ENCODE measurements around the gene HUNK.

Gene HUNK

GRCh38 chr21:31922881-31923280 is 50.1 kb downstream of the HUNK start:
- no peak for TF ChIP-seq NFIC (IDR thresholded peaks at IDR 0.05)
- no peak for TF ChIP-seq FOXM1 (IDR thresholded peaks at IDR 0.05; ENCODE audit: borderline replicate concordance, low read depth)
- no peak for TF ChIP-seq EP300 (IDR thresholded peaks at IDR 0.05; ENCODE audit: borderline replicate concordance)
- TF ChIP-seq CREB1 (IDR thresholded peaks at IDR 0.05; ENCODE audit: low read depth): no peak
- TF ChIP-seq YY1 (IDR thresholded peaks at IDR 0.05; ENCODE audit: low read depth): no peak
- no peak for TF ChIP-seq TEAD4 (IDR thresholded peaks at IDR 0.05)
- TF ChIP-seq USF1 (IDR thresholded peaks at IDR 0.05): no peak
- no peak for TF ChIP-seq ZBTB7A (IDR thresholded peaks at IDR 0.05; ENCODE audit: low read depth)

GRCh38 chr21:31923756-31924155 is 50.9 kb downstream of the HUNK start:
- no peak for TF ChIP-seq TAF1 (IDR thresholded peaks at IDR 0.05; ENCODE audit: low read depth)
- no peak for TF ChIP-seq USF1 (IDR thresholded peaks at IDR 0.05)
- no peak for TF ChIP-seq CEBPB (IDR thresholded peaks at IDR 0.05)
- no peak for TF ChIP-seq NFIC (IDR thresholded peaks at IDR 0.05)
- no peak for TF ChIP-seq TCF12 (IDR thresholded peaks at IDR 0.05; ENCODE audit: low read depth)
- TF ChIP-seq FOXM1 (IDR thresholded peaks at IDR 0.05; ENCODE audit: borderline replicate concordance, low read depth): no peak
- TF ChIP-seq, protein P1, sequence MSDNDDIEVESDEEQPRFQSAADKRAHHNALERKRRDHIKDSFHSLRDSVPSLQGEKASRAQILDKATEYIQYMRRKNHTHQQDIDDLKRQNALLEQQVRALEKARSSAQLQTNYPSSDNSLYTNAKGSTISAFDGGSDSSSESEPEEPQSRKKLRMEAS (IDR thresholded peaks at IDR 0.05): no peak
- no peak for TF ChIP-seq EGR1 (IDR thresholded peaks at IDR 0.05)
- no peak for TF ChIP-seq YY1 (IDR thresholded peaks at IDR 0.05; ENCODE audit: low read depth)
- no peak for TF ChIP-seq CREB1 (IDR thresholded peaks at IDR 0.05; ENCODE audit: low read depth)
- TF ChIP-seq ZBTB7A (IDR thresholded peaks at IDR 0.05; ENCODE audit: low read depth): no peak
- no peak for TF ChIP-seq TEAD4 (IDR thresholded peaks at IDR 0.05)
- TF ChIP-seq, protein P2, sequence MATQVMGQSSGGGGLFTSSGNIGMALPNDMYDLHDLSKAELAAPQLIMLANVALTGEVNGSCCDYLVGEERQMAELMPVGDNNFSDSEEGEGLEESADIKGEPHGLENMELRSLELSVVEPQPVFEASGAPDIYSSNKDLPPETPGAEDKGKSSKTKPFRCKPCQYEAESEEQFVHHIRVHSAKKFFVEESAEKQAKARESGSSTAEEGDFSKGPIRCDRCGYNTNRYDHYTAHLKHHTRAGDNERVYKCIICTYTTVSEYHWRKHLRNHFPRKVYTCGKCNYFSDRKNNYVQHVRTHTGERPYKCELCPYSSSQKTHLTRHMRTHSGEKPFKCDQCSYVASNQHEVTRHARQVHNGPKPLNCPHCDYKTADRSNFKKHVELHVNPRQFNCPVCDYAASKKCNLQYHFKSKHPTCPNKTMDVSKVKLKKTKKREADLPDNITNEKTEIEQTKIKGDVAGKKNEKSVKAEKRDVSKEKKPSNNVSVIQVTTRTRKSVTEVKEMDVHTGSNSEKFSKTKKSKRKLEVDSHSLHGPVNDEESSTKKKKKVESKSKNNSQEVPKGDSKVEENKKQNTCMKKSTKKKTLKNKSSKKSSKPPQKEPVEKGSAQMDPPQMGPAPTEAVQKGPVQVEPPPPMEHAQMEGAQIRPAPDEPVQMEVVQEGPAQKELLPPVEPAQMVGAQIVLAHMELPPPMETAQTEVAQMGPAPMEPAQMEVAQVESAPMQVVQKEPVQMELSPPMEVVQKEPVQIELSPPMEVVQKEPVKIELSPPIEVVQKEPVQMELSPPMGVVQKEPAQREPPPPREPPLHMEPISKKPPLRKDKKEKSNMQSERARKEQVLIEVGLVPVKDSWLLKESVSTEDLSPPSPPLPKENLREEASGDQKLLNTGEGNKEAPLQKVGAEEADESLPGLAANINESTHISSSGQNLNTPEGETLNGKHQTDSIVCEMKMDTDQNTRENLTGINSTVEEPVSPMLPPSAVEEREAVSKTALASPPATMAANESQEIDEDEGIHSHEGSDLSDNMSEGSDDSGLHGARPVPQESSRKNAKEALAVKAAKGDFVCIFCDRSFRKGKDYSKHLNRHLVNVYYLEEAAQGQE (IDR thresholded peaks at IDR 0.05; ENCODE audit: low read depth): no peak

GRCh38 chr21:31924548-31924947 is 51.7 kb downstream of the HUNK start:
- no peak for TF ChIP-seq TAF1 (IDR thresholded peaks at IDR 0.05; ENCODE audit: low read depth)
- no peak for TF ChIP-seq USF1 (IDR thresholded peaks at IDR 0.05)
- no peak for TF ChIP-seq ZBTB7A (IDR thresholded peaks at IDR 0.05; ENCODE audit: low read depth)
- no peak for TF ChIP-seq TCF12 (IDR thresholded peaks at IDR 0.05; ENCODE audit: low read depth)
- TF ChIP-seq, protein P2 (IDR thresholded peaks at IDR 0.05; ENCODE audit: low read depth): no peak
- TF ChIP-seq NFIC (IDR thresholded peaks at IDR 0.05): no peak
- no peak for TF ChIP-seq YY1 (IDR thresholded peaks at IDR 0.05; ENCODE audit: low read depth)
- TF ChIP-seq RAD21 (IDR thresholded peaks at IDR 0.05; ENCODE audit: low read depth): no peak
- TF ChIP-seq TEAD4 (IDR thresholded peaks at IDR 0.05): no peak
- no peak for TF ChIP-seq CREB1 (IDR thresholded peaks at IDR 0.05; ENCODE audit: low read depth)
- TF ChIP-seq EP300 (IDR thresholded peaks at IDR 0.05; ENCODE audit: borderline replicate concordance): no peak
- TF ChIP-seq, protein P1 (IDR thresholded peaks at IDR 0.05): no peak
- no peak for TF ChIP-seq FOXM1 (IDR thresholded peaks at IDR 0.05; ENCODE audit: borderline replicate concordance, low read depth)
- TF ChIP-seq EGR1 (IDR thresholded peaks at IDR 0.05): no peak
- TF ChIP-seq CEBPB (IDR thresholded peaks at IDR 0.05): no peak

DNA sequence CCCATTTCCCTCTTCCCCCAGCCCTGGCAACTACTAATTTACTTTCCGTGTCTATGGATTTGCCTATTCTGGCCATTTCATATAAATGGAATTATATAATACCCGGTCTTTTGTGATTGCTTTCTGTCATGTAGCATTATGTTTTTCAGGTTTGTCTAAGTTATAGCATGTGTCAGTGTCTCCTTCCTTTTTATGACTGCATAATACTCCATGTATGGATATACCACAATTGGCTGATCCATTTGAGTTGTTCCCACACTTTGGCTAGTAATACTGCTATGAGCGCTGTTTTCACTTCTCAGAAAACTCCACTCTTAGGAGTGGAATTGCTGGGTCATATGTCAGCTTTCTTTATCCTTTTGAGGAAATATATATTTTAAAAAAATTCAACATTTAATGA is 53.7 kb downstream of the HUNK start:
- TF ChIP-seq, protein P1 (IDR thresholded peaks at IDR 0.05): no peak
- TF ChIP-seq EP300 (IDR thresholded peaks at IDR 0.05; ENCODE audit: borderline replicate concordance) (no peak), ZBTB7A (IDR thresholded peaks at IDR 0.05; ENCODE audit: low read depth) (no peak), RAD21 (IDR thresholded peaks at IDR 0.05; ENCODE audit: low read depth) (no peak), TEAD4 (IDR thresholded peaks at IDR 0.05) (no peak), TCF12 (IDR thresholded peaks at IDR 0.05; ENCODE audit: low read depth) (no peak)

- no peak for TF ChIP-seq USF1 (IDR thresholded peaks at IDR 0.05)
- no peak for TF ChIP-seq NFIC (IDR thresholded peaks at IDR 0.05)
- TF ChIP-seq, protein P2 (IDR thresholded peaks at IDR 0.05; ENCODE audit: low read depth): no peak
- no peak for TF ChIP-seq EP300 (IDR thresholded peaks at IDR 0.05; ENCODE audit: borderline replicate concordance)
- no peak for TF ChIP-seq CEBPB (IDR thresholded peaks at IDR 0.05)
- no peak for TF ChIP-seq EGR1 (IDR thresholded peaks at IDR 0.05)
- no peak for TF ChIP-seq YY1 (IDR thresholded peaks at IDR 0.05; ENCODE audit: low read depth)
- TF ChIP-seq CREB1 (IDR thresholded peaks at IDR 0.05; ENCODE audit: low read depth): no peak
- no peak for TF ChIP-seq TCF12 (IDR thresholded peaks at IDR 0.05; ENCODE audit: low read depth)
- no peak for TF ChIP-seq TEAD4 (IDR thresholded peaks at IDR 0.05)
- TF ChIP-seq TAF1 (IDR thresholded peaks at IDR 0.05; ENCODE audit: low read depth): no peak
- TF ChIP-seq FOXM1 (IDR thresholded peaks at IDR 0.05; ENCODE audit: borderline replicate concordance, low read depth): no peak
- TF ChIP-seq, protein P1 (IDR thresholded peaks at IDR 0.05): no peak
- no peak for TF ChIP-seq RAD21 (IDR thresholded peaks at IDR 0.05; ENCODE audit: low read depth)
- TF ChIP-seq ZBTB7A (IDR thresholded peaks at IDR 0.05; ENCODE audit: low read depth): no peak
Observed at GRCh38 chr21:31927689-31928353, 55.0 kb downstream of the HUNK start.
